ENCODE data around the gene KCNAB1.

KCNAB1 gene

GRCh38 chr3:156469456-156469855 lies 349.1 kb downstream of the KCNAB1 start:
- no peak for DNase-seq

GRCh38 chr3:156471431-156471830 lies 351.1 kb downstream of the KCNAB1 start:
- DNase-seq, result no peak

- DNase-seq, result no peak
Measured at GRCh38 chr3:156472150-156472549, 351.8 kb downstream of the KCNAB1 start.

GRCh38 chr3:156472684-156473083 lies 352.3 kb downstream of the KCNAB1 start:
- DNase-seq, result no peak

GRCh38 chr3:156473341-156473740 lies 353.0 kb downstream of the KCNAB1 start:
- DNase-seq, result no peak

- DNase-seq, result no peak
Measured at GRCh38 chr3:156474560-156475389, 354.4 kb downstream of the KCNAB1 start.

GRCh38 chr3:156477323-156477722 lies 356.9 kb downstream of the KCNAB1 start:
- no peak for DNase-seq

- no peak for DNase-seq
Measured at GRCh38 chr3:156478891-156479290, 358.5 kb downstream of the KCNAB1 start.

- no peak for DNase-seq
Measured at GRCh38 chr3:156479604-156480003, 359.2 kb downstream of the KCNAB1 start.

GRCh38 chr3:156480949-156481348 lies 360.6 kb downstream of the KCNAB1 start:
- DNase-seq, result no peak

GRCh38 chr3:156483002-156483401 lies 362.6 kb downstream of the KCNAB1 start:
- DNase-seq, result no peak

- DNase-seq, result peak; percentile 93
Measured at GRCh38 chr3:156483426-156483825, 363.0 kb downstream of the KCNAB1 start.

GRCh38 chr3:156483961-156484787 lies 363.8 kb downstream of the KCNAB1 start:
- DNase-seq, result peak; percentile 64

GRCh38 chr3:156488767-156489166 lies 368.4 kb downstream of the KCNAB1 start:
- DNase-seq, result no peak

GRCh38 chr3:156489462-156489911 lies 369.1 kb downstream of the KCNAB1 start:
- peak; percentile 25 for DNase-seq

GRCh38 chr3:156491192-156491591 lies 370.8 kb downstream of the KCNAB1 start:
- DNase-seq, result no peak

GRCh38 chr3:156492801-156493261 lies 372.5 kb downstream of the KCNAB1 start:
- no peak for DNase-seq

GRCh38 chr3:156493887-156494286 lies 373.5 kb downstream of the KCNAB1 start:
- DNase-seq, result no peak

GRCh38 chr3:156495816-156496215 lies 375.4 kb downstream of the KCNAB1 start:
- DNase-seq, result no peak

GRCh38 chr3:156497326-156497725 lies 376.9 kb downstream of the KCNAB1 start:
- no peak for DNase-seq

- DNase-seq, result no peak
Measured at GRCh38 chr3:156498307-156498706, 377.9 kb downstream of the KCNAB1 start.

GRCh38 chr3:156507285-156507684 lies 386.9 kb downstream of the KCNAB1 start:
- no peak for DNase-seq

All from inflammatory macrophage treated with lipopolysaccharide for 4 hours (primary cell).